Ramos (cell line): ENCODE results near the gene MDFIC.

Experiments used
- in situ Hi-C: fragments of 300-500 bp; cut with MboI; formaldehyde crosslinking; loops from one replicate; pipeline ENCODE4 v1.14.3; 2022; ENCODE audit warnings: low sequenced_read_pairs; ENCODE audit not compliant: unreplicated experiment

MDFIC gene

DNA sequence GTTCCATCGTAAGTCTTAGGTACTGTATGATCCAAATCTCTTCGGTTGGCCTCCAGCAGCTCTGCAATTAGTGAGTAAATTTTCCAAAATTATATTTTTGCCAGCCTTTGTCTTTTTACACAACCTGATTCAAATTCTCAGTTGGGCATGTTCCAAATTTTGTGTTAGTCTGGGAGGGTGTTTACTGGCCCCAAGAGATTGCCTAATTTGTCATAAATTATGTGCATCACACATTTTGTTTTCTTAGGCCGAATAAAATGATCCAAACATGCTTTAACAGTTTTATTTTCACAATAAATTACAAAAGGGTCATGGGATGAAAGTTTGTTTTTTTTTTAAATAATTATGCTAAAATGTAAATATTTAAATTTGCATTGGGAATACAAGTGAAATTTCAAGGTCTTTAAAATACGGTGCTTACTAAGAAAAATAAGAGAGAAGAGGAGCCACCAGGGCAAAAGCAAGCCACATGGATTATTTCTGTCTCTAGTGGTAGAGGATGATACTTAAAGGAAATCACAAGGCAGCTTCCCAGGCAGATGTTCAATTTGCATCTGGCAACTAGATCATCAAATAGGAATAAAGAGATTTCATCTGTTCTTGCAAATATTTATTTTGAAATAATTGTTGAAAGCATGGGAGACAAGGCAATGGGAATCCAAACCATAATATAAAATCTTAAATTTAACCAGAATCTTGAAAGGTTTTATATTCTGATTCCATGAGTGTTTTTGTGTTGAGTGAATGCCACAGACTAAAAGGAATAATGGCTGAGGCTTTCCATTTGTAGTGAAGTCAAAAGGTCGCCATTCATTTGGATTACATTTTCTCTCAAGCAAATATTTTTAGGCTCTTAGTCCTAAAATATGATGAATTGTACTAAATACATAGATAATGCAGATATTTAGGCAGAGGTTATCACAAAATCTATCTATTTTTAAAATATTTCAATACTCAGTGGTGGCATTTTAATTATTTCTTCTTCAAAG is 111.1 kb downstream of the MDFIC start:
- in situ Hi-C loops = no loop called here

DNA sequence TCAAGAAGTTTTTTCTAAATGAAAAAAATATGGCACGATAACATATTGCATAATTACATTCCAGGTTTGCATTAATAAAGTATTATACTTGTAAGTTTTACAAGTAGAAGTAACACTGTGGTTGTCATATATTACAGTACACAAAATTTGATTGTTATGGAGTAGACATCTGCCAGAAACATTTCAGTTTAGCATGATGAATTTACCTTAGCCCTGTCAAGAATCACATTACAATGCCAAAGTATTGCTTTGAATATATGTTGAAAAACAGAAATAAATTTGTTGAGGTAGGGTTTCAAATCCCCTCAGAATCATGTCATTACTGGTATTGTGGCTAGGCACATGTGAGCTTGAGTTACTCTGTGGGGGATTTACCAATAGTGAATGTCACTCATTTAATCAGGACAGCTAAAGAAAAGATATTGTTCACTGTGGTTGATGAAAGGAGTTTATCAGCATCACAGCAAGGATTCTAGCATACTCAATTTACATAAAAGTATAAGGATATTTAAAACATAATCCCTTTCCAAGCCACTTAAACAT is 112.1 kb downstream of the MDFIC start:
- in situ Hi-C loops = no loop called here

GRCh38 chr7:115034515-115034914 is 112.6 kb downstream of the MDFIC start:
- in situ Hi-C loops = no loop called here

GRCh38 chr7:115037128-115037802 is 115.4 kb downstream of the MDFIC start:
- in situ Hi-C loops = no loop called here

DNA sequence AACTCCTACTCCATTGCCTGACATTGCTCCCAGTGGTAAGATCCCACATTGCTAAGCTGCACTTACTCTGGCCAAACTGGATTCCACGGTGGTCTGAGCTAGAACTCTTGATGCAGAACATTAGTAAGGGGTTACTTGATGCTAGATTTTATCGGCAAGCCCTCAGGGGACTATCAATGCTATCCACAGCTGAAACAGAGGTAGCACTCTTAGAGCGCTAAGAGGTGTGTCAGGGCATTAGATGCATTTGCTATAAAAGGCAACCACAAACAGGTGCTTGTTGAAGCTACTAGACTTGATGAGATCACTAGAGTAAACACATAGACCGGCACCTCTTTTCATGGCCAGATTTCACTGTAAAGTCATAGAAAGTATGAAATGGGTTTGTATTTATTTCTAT is 116.3 kb downstream of the MDFIC start:
- in situ Hi-C loops = no loop called here

DNA sequence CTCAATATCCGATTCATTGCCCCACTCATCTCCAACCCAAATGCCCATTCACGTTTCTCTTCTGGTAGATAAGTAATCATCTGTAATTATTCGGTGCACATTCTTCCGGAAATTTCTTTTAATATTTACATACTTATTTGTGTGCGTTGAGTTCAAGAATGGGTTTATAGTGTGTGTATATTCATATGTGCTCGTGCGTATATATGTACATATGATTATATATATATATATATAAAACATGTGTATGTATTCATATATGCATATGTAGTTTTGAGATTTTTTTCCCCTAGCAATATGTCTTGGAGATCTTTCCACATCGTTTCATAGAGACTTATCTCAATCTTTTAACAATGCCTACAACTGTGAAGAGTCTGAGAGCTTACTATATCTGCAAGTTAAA is 118.2 kb downstream of the MDFIC start:
- in situ Hi-C loops = no loop called here

DNA sequence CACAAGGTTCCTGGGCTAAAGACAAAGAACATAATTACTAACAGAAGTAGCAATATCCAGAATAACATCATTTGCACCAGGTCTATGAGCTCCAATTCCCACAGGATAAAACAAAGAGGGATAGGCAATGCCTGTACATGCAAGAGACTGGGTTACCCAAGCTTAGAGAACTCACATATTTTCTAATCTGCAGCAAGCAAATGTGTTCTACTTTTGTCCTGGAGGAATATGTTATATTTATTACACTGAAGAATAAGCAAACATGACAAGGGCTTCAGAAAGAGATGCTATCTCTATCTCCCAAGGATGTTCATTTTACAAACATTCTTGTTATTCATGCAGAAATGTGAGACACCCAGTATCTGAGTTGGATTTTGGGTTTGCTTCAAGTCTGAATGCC is 118.6 kb downstream of the MDFIC start:
- in situ Hi-C loops = no loop called here

DNA sequence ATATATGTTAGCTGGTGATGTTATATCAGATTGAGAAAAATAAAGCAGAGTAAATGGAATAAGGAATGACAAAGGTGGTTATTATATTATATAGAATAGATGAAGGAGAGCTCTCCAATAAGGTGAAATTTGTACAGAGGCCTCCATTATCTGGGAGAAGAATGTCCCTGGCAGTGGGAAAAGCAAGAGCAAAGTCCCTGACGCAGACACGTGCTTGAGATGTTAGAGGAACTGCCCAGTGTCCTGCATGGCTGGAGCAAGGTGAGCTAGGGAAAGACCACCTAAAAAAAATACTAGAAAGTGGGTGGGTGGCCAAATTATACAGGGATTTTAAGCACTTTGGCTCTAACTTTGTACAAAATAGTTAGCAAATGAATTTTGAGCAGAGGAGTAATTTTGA is 120.7 kb downstream of the MDFIC start:
- in situ Hi-C loops = no loop called here

DNA sequence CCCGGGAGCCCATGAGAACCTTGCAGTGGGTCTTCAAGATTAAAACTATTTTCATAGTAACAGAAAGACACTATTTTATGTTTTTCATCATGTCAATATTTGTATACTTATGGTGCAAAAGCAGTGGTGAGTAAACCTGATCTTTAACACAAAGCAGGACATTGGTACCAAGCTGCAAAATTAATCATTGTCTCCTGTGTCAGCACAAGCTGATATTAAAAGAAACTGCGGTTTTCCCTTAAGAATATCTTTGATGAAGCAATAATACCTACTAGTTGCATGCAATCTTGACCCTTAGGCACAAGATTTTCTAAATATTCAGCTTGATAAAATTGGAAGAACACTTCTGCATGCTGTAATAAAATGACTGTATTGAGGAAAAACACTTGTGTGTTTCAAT is 121.7 kb downstream of the MDFIC start:
- in situ Hi-C loops = no loop called here

GRCh38 chr7:115044224-115044623 is 122.3 kb downstream of the MDFIC start:
- in situ Hi-C loops = no loop called here

- in situ Hi-C loops = no loop called here
These were observed 126.2 kb downstream of the MDFIC start for GRCh38 chr7:115047958-115048720.

- in situ Hi-C loops = no loop called here
These were observed 130.8 kb downstream of the MDFIC start for GRCh38 chr7:115052706-115053105.

DNA sequence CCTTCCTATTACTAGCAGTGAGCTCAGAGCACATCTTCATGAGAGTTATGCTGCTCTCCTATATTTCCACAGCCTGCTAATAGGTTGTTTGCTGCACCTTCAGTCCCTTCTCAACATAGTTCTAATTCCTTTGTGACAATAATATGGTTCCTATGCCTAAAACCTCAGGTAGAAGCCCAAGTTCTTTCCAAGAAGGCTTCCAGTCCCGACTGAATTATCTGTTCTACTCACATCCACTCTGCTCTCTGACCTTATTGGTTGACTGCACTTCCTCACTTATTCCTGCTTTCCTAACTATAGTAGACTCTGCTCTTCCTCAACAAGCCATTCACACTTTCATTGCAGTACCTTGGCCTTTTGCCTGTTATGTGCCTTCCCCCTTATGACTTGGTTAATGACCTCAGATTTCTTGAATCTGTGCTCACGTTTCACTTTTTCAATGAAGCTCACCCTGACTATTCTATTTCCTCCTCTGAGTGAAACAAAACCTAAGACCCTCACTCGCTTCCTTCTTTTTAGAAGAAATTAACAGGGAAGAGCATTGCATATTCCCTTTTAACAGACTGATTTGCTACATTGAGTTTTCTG is 132.7 kb downstream of the MDFIC start:
- in situ Hi-C loops = no loop called here

GRCh38 chr7:115056019-115056418 is 134.1 kb downstream of the MDFIC start:
- in situ Hi-C loops = no loop called here

DNA sequence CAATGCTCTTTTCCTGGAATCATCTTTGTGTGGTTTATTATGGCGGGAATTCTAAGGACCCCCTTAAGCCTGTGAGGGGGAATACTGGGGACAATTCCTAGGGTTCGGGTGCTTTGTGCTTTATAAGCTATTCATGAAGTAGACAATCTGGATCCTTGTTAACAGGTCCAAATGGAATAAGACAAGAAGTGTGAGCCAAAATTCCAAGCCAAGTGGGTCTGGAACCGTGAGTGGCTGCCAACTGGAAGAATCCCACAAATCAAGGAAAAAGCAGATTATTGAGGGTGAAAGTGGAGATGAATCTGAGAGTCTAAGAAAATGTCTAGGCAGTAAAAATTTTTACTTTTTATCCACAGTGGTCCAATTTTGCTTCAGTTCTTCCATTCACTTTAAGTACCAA is 136.8 kb downstream of the MDFIC start:
- in situ Hi-C loops = no loop called here

GRCh38 chr7:115059321-115059720 is 137.4 kb downstream of the MDFIC start:
- in situ Hi-C loops = no loop called here

DNA sequence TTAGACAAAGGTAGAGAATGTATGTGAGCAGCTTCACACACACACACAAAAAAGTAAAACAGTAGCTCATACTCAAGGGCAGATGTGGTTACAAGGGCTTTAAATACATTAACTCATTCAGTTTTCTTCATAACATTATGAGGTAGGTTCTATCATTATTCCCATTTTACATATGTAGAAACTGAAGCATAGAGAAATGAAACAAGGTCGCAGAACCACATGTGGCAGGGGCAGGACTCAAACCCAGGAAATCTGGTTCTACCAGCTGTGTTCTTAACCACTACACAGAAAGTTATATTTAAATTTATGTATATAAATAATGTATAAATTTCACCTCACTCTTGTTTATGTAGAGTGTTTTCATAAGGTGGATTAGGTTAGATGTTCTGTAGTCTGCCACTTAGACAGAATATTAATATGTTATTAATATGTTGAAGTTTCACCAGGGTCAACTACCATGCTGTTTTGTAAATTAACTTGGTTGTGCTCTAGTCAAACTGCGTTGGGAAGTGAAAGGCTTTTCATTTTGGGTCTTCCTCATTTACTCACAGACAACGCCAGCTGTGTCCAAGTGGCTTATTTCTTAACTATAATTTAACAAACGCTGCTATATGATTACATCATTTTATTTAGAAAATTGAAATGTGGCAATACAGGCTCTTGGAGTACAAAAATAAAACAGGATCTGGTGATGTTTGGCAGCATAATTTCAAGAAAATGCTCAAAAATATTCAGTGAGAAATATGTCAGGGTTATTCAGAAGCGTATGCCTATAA is 138.4 kb downstream of the MDFIC start:
- in situ Hi-C loops = no loop called here

DNA sequence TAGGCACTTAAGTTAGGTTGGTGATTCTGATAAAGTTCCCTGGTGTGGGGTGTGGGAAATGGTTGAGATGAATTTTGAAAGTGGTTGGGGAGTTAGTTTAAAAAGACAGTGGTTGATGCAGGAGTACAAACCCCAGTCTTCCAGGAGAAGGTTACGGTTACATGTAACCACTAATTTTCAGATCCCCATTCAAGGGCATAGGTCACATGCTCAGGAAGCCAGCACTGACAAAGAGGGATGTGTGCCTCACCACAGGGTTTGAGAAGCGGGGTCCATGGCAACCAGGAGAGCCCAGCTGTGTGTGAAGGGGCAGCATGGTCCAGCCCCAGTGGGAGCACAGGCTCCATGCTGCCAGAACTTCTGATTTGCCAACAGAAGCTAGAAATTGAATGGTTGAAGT is 144.2 kb downstream of the MDFIC start:
- in situ Hi-C loops = no loop called here

DNA sequence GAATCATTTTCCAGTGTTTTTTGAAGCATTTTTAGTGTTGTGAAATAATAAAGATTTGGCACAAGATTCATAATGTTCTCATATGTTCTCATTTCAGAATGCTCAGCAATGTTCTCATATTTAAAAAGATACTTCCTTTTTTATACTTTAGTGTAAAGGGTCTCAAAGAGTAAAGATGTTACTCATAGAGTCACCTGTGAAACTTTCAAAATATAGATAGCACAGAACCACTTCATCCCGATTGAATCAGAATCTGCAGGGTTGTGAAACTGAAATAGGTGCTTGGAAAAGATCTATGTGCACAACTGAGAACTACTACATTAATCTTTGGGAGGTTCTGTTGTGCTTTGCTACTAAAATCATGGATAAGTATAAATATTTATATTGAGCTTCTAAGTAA is 144.7 kb downstream of the MDFIC start:
- in situ Hi-C loops = no loop called here
